AG10803 (cell line): ENCODE data around the gene UBQLN1.

ENCODE experiments used
- DNase-seq: peaks from one replicate; pipeline ENCODE4 v3.0.0; 2010; ENCODE audit warnings: low read depth
- H3K4me3 ChIP-seq: 2 replicates; pipeline ENCODE4 v1.5.1; 2011; ENCODE audit warnings: mild to moderate bottlenecking, low read length, control low read depth
- TF ChIP-seq, protein P1 (sequence below): conservative IDR thresholded peaks from 2 replicates; pipeline ENCODE4 v1.5.1; 2011; ENCODE audit warnings: mild to moderate bottlenecking, low read length, control low read depth, inconsistent platforms

Gene UBQLN1

DNA sequence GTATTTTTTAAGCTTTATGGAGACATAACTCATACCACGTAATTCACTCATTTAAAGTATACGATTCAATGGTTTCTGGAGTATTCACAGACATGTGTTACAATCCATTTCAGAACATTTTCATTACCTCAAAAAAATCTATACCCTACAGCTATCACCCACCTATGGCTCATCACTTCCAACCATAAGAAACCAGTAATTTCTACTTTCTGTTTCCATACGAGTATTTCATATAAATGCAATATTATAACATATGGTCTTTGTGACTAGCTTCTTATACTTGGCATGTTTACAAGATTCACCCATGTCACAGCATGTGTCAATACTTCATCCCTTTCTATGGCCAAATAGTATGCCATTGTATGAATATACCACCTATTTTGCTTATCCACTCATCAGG lies 18.8 kb downstream of the UBQLN1 start:
- no peak overlapping the region for H3K4me3 ChIP-seq
- TF ChIP-seq, protein P1, sequence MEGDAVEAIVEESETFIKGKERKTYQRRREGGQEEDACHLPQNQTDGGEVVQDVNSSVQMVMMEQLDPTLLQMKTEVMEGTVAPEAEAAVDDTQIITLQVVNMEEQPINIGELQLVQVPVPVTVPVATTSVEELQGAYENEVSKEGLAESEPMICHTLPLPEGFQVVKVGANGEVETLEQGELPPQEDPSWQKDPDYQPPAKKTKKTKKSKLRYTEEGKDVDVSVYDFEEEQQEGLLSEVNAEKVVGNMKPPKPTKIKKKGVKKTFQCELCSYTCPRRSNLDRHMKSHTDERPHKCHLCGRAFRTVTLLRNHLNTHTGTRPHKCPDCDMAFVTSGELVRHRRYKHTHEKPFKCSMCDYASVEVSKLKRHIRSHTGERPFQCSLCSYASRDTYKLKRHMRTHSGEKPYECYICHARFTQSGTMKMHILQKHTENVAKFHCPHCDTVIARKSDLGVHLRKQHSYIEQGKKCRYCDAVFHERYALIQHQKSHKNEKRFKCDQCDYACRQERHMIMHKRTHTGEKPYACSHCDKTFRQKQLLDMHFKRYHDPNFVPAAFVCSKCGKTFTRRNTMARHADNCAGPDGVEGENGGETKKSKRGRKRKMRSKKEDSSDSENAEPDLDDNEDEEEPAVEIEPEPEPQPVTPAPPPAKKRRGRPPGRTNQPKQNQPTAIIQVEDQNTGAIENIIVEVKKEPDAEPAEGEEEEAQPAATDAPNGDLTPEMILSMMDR, result no peak
- DNase-seq, result no peak

DNA sequence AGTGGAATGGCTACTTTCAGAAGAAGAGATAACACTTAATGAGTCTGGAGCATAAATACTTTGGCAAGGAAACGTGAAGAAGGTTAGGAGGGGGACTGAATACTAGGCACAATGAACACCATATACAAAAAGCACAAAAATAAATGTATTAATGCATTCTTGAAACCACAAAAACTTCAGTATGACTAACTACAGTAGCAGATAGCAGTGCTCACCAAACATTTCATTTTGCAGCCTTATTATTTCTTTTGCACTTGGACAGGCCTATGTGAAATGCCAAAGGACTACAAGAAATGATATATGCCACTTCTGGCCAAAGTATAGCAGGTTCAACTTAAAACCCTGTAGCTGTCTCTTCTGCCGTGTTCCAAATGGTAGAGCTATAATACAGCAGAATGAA lies 26.3 kb downstream of the UBQLN1 start:
- DNase-seq, result no peak
- no peak overlapping the region for H3K4me3 ChIP-seq
- TF ChIP-seq, protein P1, result no peak

DNA sequence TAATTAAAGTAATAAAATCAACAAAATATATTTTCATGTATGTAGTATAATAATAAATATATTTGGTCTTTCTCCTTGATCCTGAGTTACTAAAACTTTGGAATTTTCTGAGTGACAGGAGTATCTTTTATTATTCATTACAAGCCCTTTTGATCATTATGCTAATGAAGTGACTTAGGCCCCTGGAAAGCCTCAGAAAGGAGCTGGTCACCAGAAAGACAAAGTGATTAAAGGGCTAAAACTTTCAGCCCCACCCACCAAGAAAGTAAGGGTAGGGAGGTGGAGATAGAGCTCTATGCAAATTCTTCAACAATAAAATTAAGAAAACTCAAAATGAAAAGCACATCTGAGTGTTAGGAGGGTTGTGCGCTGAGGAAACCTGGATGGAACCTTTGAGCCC lies 27.5 kb downstream of the UBQLN1 start:
- no peak overlapping the region for H3K4me3 ChIP-seq
- no peak for DNase-seq
- TF ChIP-seq, protein P1, result no peak

DNA sequence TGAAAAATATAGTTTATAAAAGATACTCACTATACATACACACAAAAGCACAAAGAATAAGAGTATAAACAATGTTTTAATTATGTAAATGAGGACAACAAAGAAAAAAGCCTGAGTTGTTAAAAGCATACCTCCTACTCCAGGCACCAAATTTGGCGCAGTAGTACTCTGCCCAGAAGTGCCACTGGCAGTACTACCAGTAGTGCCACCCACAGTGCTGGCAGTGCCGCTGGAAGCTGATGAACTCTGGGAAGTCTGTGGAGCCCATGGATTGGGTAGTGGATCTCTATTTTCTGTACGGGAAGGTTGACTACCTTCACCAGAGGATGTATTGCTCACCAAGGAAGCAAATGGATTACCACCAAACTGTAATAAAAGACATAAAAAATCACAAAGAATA lies 30.2 kb downstream of the UBQLN1 start:
- TF ChIP-seq, protein P1, result no peak
- no peak for DNase-seq
- no peak overlapping the region for H3K4me3 ChIP-seq

DNA sequence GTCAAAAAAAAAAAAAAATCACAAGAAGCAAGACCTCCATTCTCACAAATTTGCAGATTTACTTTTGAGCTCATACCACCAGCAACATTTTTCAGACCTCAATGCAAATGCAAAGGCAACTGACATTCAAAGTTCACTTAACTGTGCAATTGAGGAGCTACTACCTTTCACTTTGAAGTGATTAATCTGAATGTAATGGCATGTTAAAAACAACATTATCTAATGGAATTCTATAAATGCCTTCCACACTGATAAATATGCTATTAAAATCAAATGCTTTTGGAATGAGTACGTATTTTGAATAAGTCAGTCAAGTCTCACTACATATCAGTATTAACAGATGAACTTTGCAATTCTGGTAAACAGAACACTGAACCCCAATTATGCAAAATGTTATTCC lies 32.3 kb downstream of the UBQLN1 start:
- DNase-seq, result no peak

DNA sequence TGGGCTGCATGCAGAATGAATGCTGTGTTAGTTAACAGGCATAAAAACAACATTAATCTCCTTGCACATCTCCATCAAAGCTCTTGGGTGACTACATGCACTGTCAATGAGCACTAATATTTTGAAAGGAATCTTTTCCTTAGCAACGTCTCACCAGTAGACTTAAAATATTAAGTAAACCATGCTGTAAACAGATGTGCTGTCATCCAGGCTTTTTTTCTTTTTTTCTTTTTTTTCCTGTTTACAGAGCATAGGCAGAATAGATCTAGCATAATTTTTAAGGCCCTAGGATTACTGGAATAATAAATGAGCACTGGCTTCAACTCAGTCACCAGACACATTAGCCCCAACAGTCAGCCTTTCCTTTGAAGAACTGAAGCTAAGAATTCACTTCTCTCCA lies 36.3 kb downstream of the UBQLN1 start:
- H3K4me3 ChIP-seq, result no peak overlapping the region
- DNase-seq, result peak; percentile 15
- TF ChIP-seq, protein P1, result no peak

More for the DNA sequence above, 32.3 kb downstream of the UBQLN1 start:
- TF ChIP-seq, protein P1, result no peak
- H3K4me3 ChIP-seq, result no peak overlapping the region

- TF ChIP-seq, protein P1, result no peak
- peak; percentile 26 for DNase-seq
- no peak overlapping the region for H3K4me3 ChIP-seq
Measured at GRCh38 chr9:83670381-83670780, 37.4 kb downstream of the UBQLN1 start.
